ENCODE measurements around the gene PIK3CD. TPM values are rescaled to one million over a fixed set of nuclear protein-coding genes. Genes with fewer than 3 reads are reported as not detected.

PIK3CD gene
- total and polyA plus RNA-seq, 2 of the 4 experiments (the other 2 are of a cell fraction): 5.0 to 12.1 TPM

DNA sequence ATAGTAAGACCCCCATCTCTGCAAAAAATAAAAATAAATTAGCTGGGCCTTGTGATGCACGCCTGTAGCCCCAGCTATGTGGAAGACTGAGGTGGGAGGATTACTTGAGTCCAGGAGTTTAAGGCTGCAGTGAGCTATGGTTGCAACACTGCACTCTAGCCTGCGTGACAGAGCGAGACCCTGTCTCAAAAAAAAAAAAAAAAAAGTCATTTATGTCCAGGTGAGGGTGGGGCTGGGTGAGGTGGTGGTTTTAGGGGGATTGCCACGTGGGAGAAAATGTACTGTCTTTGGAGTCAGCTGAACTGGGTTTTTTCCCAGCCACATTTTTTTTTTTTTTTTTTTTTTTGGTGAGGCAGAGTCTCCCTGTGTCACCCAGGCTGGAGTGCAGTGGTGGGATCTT lies 6.7 kb downstream of the PIK3CD start:
- Histone ChIP-seq H3K9me3 (ENCODE audit: control insufficient read depth, insufficient read depth, low read length) (no peaks in the 10 kb centered on the region), H3K79me1 (ENCODE audit: low read depth in 1 of 2, low read length in 2 of 2) (no peaks in the 10 kb centered on the region), H3K36me3 (ENCODE audit: control insufficient read depth, insufficient read depth, low read length) (no peaks in the 10 kb centered on the region), H3K4ac (ENCODE audit: low read depth, low read length) (no peak overlapping the region), H3K9me1 (ENCODE audit: insufficient read depth, low read length) (0 out of 2 replicates have a peak, but pooled peaks cover 3% of the 10 kb centered on the region), H4K20me1 (ENCODE audit: insufficient read depth, low read length) (no peaks in the 10 kb centered on the region), H2BK120ac (ENCODE audit: low read depth, low read length) (no peak overlapping the region; the same call in 1 of the 2 replicates), H3K27me3 (ENCODE audit: control insufficient read depth, insufficient read depth, low read length) (peaks cover 6% of the 10 kb centered on the region; the same call in 1 of the 2 replicates), H2AK5ac (ENCODE audit: low read depth, low read length) (no peak overlapping the region), H4K91ac (ENCODE audit: insufficient read depth, low read depth, low read length) (0 out of 2 replicates have a peak overlapping the region, but pooled peaks have one; percentile 13), H3K4me1 (ENCODE audit: control insufficient read depth, insufficient read depth, low read length) (peaks cover 5% of the 10 kb centered on the region; the same call in 1 of the 2 replicates), H2BK5ac (ENCODE audit: low read depth, low read length, poor library complexity, severe bottlenecking) (no peak overlapping the region), H3K18ac (ENCODE audit: low read depth, low read length) (no peak overlapping the region), H3K27ac (ENCODE audit: insufficient read depth, low read length) (no peak overlapping the region), H4K8ac (ENCODE audit: low read depth in 2 of 2, low read length in 2 of 2) (peak overlapping the region in 1 of 2 experiments; percentile 50; a peak in 1 of 4 replicates), H2AFZ (replicated peaks; ENCODE audit: low read length, poor library complexity) (no peak overlapping the region), H2BK15ac (ENCODE audit: low read depth, low read length) (no peak overlapping the region), H3K14ac (replicated peaks; ENCODE audit: low read depth, low read length) (no peak overlapping the region), H3K56ac (ENCODE audit: extremely low read depth, insufficient read depth, low read length) (no peak overlapping the region), H3K23ac (ENCODE audit: low read depth, low read length) (no peak overlapping the region), H4K5ac (ENCODE audit: low read depth, low read length) (no peak overlapping the region), H3K9ac (ENCODE audit: low read depth, low read length) (no peak overlapping the region), H2BK20ac (ENCODE audit: low read depth, low read length) (no peak overlapping the region), H3K4me3 (ENCODE audit: insufficient read depth, low read depth, low read length) (no peak overlapping the region), H2AK9ac (replicated peaks; ENCODE audit: low read depth, low read length, poor library complexity) (no peak overlapping the region), H3K4me2 (ENCODE audit: low read depth, low read length) (no peak overlapping the region)
- WGBS, 2 experiments (ENCODE audit: extremely low coverage in 2 of 2, insufficient read length in 1 of 2): 100% methylated on average over 1 of the region's 4 CpGs; no CpG with 5 or more reads in 1 of the 2 experiments
- in situ Hi-C loops (cut with MboI; ENCODE audit: low sequenced_read_pairs) (no loop called here), dilution Hi-C loops (cut with HindIII; ENCODE audit: low sequenced_read_pairs, unreplicated experiment) (no loop called here), intact Hi-C loops (cut with micrococcal nuclease) (no loop called here)
- BruUV-seq (replicated peaks): no TSS peak
- DNase-seq (no peak), ATAC-seq (ENCODE audit: low read depth) (no peak)
- ChIA-PET POLR2A (ENCODE audit: unreplicated experiment) (no interaction called here), CTCF (interaction anchor here (0.5 to 0.6 kb wide), 2 partner anchors 8 to 42 kb away, joined by 3 to 4 read pairs; no protein-coding TSS in a partner anchor)
- TF ChIP-seq RFX5 (IDR thresholded peaks at IDR 0.05; ENCODE audit: low read depth, low read length) (no peak), CEBPB (IDR thresholded peaks at IDR 0.05; ENCODE audit: low read depth, low read length) (no peak)

All from IMR-90 (cell line).